Lung (tissue), 12 donors: ENCODE results near the gene MRGPRD. TPM values are rescaled to one million over a fixed set of nuclear protein-coding genes. Genes with fewer than 3 reads are reported as not detected.

ENCODE experiments used
- ATAC-seq: fragments of 200-7000 bp; cut with Tn5 transposase; one replicate; pipeline ENCODE4 v1.9.1; 2020; ENCODE audit warnings: moderate number of reproducible peaks; ENCODE audit not compliant: insufficient read depth, low FRiP score
- DNase-seq, 3 donors: peaks; one replicate each; pipeline ENCODE4 v3.0.0-alpha.2; 2013 to 2017
- H3K27ac ChIP-seq, 2 donors: one replicate each; pipeline ENCODE4 v1.5.1; 2013; ENCODE audit warnings: mild to moderate bottlenecking in 2 of 2, moderate library complexity in 2 of 2, control low read depth in 1 of 2, inconsistent platforms in 1 of 2, low read depth in 1 of 2, low read length in 1 of 2
- H3K27me3 ChIP-seq, 3 donors: one replicate each; pipeline ENCODE4 v1.5.1; 2013; ENCODE audit warnings: low read length in 2 of 3; ENCODE audit not compliant: control insufficient read depth in 3 of 3, insufficient read depth in 3 of 3
- H3K36me3 ChIP-seq, 4 donors: one replicate each; pipeline ENCODE4 v1.5.1; 2013; ENCODE audit warnings: low read length in 4 of 4, mild to moderate bottlenecking in 1 of 4, moderate library complexity in 1 of 4; ENCODE audit not compliant: control insufficient read depth in 4 of 4, insufficient read depth in 4 of 4
- H3K4me1 ChIP-seq, 5 donors: one replicate each; pipeline ENCODE4 v1.5.1; 2013; ENCODE audit warnings: low read length in 5 of 5, mild to moderate bottlenecking in 2 of 5, moderate library complexity in 1 of 5; ENCODE audit not compliant: control insufficient read depth in 5 of 5, insufficient read depth in 5 of 5
- H3K4me3 ChIP-seq: one replicate; pipeline ENCODE4 v1.5.1; 2013; ENCODE audit warnings: mild to moderate bottlenecking, control low read depth, moderate library complexity
- H3K9ac ChIP-seq, 2 donors: one replicate each; pipeline ENCODE4 v1.5.1; 2013; ENCODE audit warnings: low read length in 2 of 2, control low read depth in 1 of 2; ENCODE audit not compliant: insufficient read depth in 1 of 2
- H3K9me3 ChIP-seq, 4 donors: one replicate each; pipeline ENCODE4 v1.5.1; 2013; ENCODE audit warnings: low read length in 3 of 4, mild to moderate bottlenecking in 1 of 4, moderate library complexity in 1 of 4; ENCODE audit not compliant: control insufficient read depth in 4 of 4, insufficient read depth in 3 of 4
- CTCF ChIP-seq: IDR thresholded peaks from 2 replicates; pipeline ENCODE4 v1.5.1; 2012; ENCODE audit warnings: mild to moderate bottlenecking; ENCODE audit errors: control extremely low read depth, extremely low read depth
- WGBS, 2 donors: extraction: QIAGEN DNeasy Blood & Tissue Kit; methylation state at CpG; one replicate each; pipeline ENCODE4 v1.1.7; 2013; 5-methylcytosine and 5-hydroxymethylcytosine counted together
- polyA plus RNA-seq, 2 donors: library from polyadenylated mRNA; stranded (reverse); fragments of 200-250 nt; gene quantifications; one replicate each; pipeline ENCODE4 v1.2.1, GENCODE V29; 2013
- total RNA-seq, 2 donors: library from RNA; depleted of rRNA in 1 of 2; stranded (reverse); fragments of >200 nt in 1 of 2; gene quantifications; one replicate each; pipeline ENCODE4 v1.2.1, GENCODE V29; 2014 to 2021
- donor health status: control.
- donor health status: control.
- donor health status: Bipolar disorder and iron deficiency.
- donor health status: healthy.
- donor health status: DM: yes; HTN: yes; CAD: no.

The MRGPRD gene
- total and polyA plus RNA-seq, 4 donors, result not detected

- Histone ChIP-seq H3K9me3 (no peaks in the 10 kb centered on the region), H3K4me1 (no peaks in the 10 kb centered on the region), H3K27ac (no peak overlapping the region), H3K27me3 (no peaks in the 10 kb centered on the region), H3K36me3 (peaks cover 4 to 49% (median 13%) of the 10 kb centered on the region in 4 donors), H3K4me3 (no peak overlapping the region), H3K9ac (no peak overlapping the region)
- ATAC-seq, result no peak
- WGBS, 2 donors, result 89 to 96% methylated on average over 20 of the region's 20 CpGs
- no peak for TF ChIP-seq CTCF
- DNase-seq, result no peak
Measured at GRCh38 chr11:68940651-68941323, 40.0 kb downstream of the MRGPRD start.

DNA sequence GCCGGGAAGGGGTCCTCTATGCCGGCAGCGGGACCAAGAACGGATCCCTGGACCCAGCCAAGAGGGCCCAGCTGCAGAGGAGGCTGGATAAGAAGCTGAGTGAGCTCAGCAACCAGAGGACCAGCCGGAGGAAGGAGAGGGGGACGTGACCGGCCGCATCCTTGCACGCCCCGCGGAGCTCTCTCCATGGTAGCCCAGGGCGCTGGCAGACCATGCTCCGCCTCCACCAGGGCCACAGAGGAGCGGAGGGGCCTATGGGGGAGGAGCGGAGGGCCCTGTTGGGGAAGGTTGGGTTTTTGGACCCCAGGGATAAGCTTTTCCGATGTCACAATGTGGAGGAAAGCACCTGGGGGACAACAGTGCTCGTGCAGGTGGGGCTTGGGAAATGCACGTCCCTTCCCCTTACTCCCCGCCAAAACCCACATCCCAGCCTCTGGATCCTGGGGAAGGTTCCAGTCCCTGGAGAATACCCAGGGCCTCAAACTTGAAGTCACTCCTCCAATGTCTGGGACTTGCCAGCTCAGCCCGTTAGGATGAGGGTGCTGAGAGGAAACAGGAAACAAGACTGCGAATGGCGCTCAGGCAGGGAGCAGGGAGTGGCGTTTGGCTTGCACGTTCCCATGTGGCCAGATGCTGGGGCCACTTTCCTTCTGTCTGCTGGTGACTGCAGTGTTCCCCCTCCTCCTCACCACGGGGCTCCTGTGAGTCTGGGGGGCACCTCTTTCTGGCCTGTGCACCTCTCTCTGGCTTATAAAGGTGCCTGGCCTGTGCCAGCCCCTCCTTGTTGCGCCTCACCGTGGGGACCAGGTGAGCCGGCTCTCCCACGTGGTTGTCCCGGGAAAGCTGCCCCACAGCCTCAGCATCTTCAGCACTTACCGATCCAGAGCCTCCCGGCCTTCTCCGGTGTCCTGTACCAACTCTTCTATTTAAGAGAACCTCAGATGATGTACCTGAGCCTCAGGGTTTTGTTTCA, 40.9 kb downstream of the MRGPRD start:
- TF ChIP-seq CTCF, result no peak
- no peak overlapping the region for H3K4me3 ChIP-seq
- no peaks in the 10 kb centered on the region for H3K27me3 ChIP-seq
- whole genome bisulfite sequencing, 2 donors, result 83 to 84% methylated on average over 33 of the region's 33 CpGs
- no peak for ATAC-seq
- peaks cover 6 to 58% (median 17%) of the 10 kb centered on the region in 4 donors for H3K36me3 ChIP-seq
- DNase-seq, result no peak
- no peaks in the 10 kb centered on the region for H3K4me1 ChIP-seq
- no peak overlapping the region for H3K27ac ChIP-seq
- H3K9ac ChIP-seq, result no peak overlapping the region
- no peaks in the 10 kb centered on the region for H3K9me3 ChIP-seq

GRCh38 chr11:68938816-68939582, 41.8 kb downstream of the MRGPRD start:
- Histone ChIP-seq H3K9me3 (no peaks in the 10 kb centered on the region), H3K4me1 (no peaks in the 10 kb centered on the region), H3K9ac (no peak overlapping the region), H3K27ac (no peak overlapping the region), H3K27me3 (no peaks in the 10 kb centered on the region), H3K36me3 (peaks cover 12 to 66% (median 20%) of the 10 kb centered on the region in 4 donors), H3K4me3 (no peak overlapping the region)
- DNase-seq, result no peak
- 84 to 85% methylated on average over 17 of the region's 17 CpGs for WGBS, 2 donors
- TF ChIP-seq CTCF, result no peak
- no peak for ATAC-seq
